ENCODE results near the gene FHOD1. TPM values are rescaled to one million over a fixed set of nuclear protein-coding genes. Genes with fewer than 3 reads are reported as not detected.

FHOD1 gene
- total and polyA plus RNA-seq, 2 of the 13 experiments (the other 11 are each of a cell fraction or from before 2014, with no cell fraction given): 20.0 to 20.8 TPM

- peak; percentile 70 for TF ChIP-seq PHF21A (CRISPR knock-in tag; IDR thresholded peaks at IDR 0.05)
- no peak for TF ChIP-seq GRHL1 (CRISPR knock-in tag; conservative IDR thresholded peaks at IDR 0.05)
- peak; percentile 84; the same call in 1 of the 2 replicates for TF ChIP-seq ZNF749 (CRISPR knock-in tag; IDR thresholded peaks at IDR 0.05; ENCODE audit: borderline replicate concordance)
- TF ChIP-seq ZMYM4 (CRISPR knock-in tag; IDR thresholded peaks at IDR 0.05): no peak
- TF ChIP-seq GABPB1 (CRISPR knock-in tag; IDR thresholded peaks at IDR 0.05): peak; percentile 82; the same call in 1 of the 2 replicates
- TF ChIP-seq E2F5 (CRISPR knock-in tag; conservative IDR thresholded peaks at IDR 0.05): peak; percentile 93
- no peak for TF ChIP-seq SRSF1 (optimal IDR thresholded peaks at IDR 0.05; ENCODE audit: low read depth, low read length)
- TF ChIP-seq ZNF234 (CRISPR knock-in tag; conservative IDR thresholded peaks at IDR 0.05): no peak; the same call in 1 of the 2 replicates
- no peak for TF ChIP-seq CCAR2 (optimal IDR thresholded peaks at IDR 0.05; ENCODE audit: low read depth, low read length)
- TF ChIP-seq ZNF746 (CRISPR knock-in tag; IDR thresholded peaks at IDR 0.05): peak; percentile 33; the same call in 1 of the 2 replicates
- 0 out of 2 replicates have a peak, but pooled peaks have one; percentile 57 for TF ChIP-seq GPN1 (CRISPR knock-in tag; IDR thresholded peaks at IDR 0.05; ENCODE audit: borderline replicate concordance)
- TF ChIP-seq SP140L (CRISPR knock-in tag; IDR thresholded peaks at IDR 0.05; ENCODE audit: borderline replicate concordance): no peak; the same call in 1 of the 2 replicates
- TF ChIP-seq ZNF367 (CRISPR knock-in tag; IDR thresholded peaks at IDR 0.05; ENCODE audit: borderline replicate concordance): no peak
- TF ChIP-seq AHR (CRISPR knock-in tag; IDR thresholded peaks at IDR 0.05): peak; percentile 88
- TF ChIP-seq TRAFD1 (CRISPR knock-in tag; IDR thresholded peaks at IDR 0.05; ENCODE audit: borderline replicate concordance): no peak
- 0 out of 2 replicates have a peak, but pooled peaks have one; percentile 63 for TF ChIP-seq ZNF564 (CRISPR knock-in tag; IDR thresholded peaks at IDR 0.05)
- peak; percentile 72 for TF ChIP-seq RBFOX2 (IDR thresholded peaks at IDR 0.05; ENCODE audit: low read depth, low read length)
- no peak for TF ChIP-seq NPAS2 (CRISPR knock-in tag; IDR thresholded peaks at IDR 0.05; ENCODE audit: borderline replicate concordance)
- TF ChIP-seq REL (CRISPR knock-in tag; conservative IDR thresholded peaks at IDR 0.05): peak; percentile 28; the same call in 1 of the 2 replicates
- no peak for TF ChIP-seq JUND (CRISPR knock-in tag; IDR thresholded peaks at IDR 0.05)
- TF ChIP-seq ATRX (CRISPR knock-in tag; IDR thresholded peaks at IDR 0.05; ENCODE audit: borderline replicate concordance): no peak
- no peak for TF ChIP-seq NR1H2 (CRISPR knock-in tag; IDR thresholded peaks at IDR 0.05; ENCODE audit: borderline replicate concordance, low read depth)
- TF ChIP-seq RFX1 (IDR thresholded peaks at IDR 0.05): no peak
- no peak for TF ChIP-seq PREB (CRISPR knock-in tag; IDR thresholded peaks at IDR 0.05)
Observed at GRCh38 chr16:67247192-67248072, at the start of gene FHOD1 (continued).
